ENCODE data around the gene ANXA11. TPM values are rescaled to one million over a fixed set of nuclear protein-coding genes. Genes with fewer than 3 reads are reported as not detected.

Gene ANXA11
- polyA plus RNA-seq, 1 donor from 2014 or later = not detected

- H3K27me3 ChIP-seq (ENCODE audit: insufficient read depth, low read depth, low read length) = no peaks in the 10 kb centered on the region
- H3K9me3 ChIP-seq (ENCODE audit: low read length) = no peaks in the 10 kb centered on the region
- no peaks in the 10 kb centered on the region for H3F3A ChIP-seq (ENCODE audit: insufficient read depth, low read length, poor library complexity, severe bottlenecking)
- TF ChIP-seq EP300 (conservative IDR thresholded peaks at IDR 0.05; ENCODE audit: poor library complexity, severe bottlenecking) = no peak
- no peak for TF ChIP-seq EZH2 (IDR thresholded peaks at IDR 0.05; ENCODE audit: borderline replicate concordance, insufficient read depth, low read length, poor library complexity, severe bottlenecking)
- TF ChIP-seq, protein P1, sequence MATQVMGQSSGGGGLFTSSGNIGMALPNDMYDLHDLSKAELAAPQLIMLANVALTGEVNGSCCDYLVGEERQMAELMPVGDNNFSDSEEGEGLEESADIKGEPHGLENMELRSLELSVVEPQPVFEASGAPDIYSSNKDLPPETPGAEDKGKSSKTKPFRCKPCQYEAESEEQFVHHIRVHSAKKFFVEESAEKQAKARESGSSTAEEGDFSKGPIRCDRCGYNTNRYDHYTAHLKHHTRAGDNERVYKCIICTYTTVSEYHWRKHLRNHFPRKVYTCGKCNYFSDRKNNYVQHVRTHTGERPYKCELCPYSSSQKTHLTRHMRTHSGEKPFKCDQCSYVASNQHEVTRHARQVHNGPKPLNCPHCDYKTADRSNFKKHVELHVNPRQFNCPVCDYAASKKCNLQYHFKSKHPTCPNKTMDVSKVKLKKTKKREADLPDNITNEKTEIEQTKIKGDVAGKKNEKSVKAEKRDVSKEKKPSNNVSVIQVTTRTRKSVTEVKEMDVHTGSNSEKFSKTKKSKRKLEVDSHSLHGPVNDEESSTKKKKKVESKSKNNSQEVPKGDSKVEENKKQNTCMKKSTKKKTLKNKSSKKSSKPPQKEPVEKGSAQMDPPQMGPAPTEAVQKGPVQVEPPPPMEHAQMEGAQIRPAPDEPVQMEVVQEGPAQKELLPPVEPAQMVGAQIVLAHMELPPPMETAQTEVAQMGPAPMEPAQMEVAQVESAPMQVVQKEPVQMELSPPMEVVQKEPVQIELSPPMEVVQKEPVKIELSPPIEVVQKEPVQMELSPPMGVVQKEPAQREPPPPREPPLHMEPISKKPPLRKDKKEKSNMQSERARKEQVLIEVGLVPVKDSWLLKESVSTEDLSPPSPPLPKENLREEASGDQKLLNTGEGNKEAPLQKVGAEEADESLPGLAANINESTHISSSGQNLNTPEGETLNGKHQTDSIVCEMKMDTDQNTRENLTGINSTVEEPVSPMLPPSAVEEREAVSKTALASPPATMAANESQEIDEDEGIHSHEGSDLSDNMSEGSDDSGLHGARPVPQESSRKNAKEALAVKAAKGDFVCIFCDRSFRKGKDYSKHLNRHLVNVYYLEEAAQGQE (IDR thresholded peaks at IDR 0.05; ENCODE audit: borderline replicate concordance) = no peak
- H3K36me3 ChIP-seq (ENCODE audit: insufficient read depth, low read length) = no peaks in the 10 kb centered on the region
- H2AFZ ChIP-seq (ENCODE audit: low read depth, low read length) = no peak overlapping the region
- H3K79me2 ChIP-seq (replicated peaks; ENCODE audit: insufficient read depth, low read length) = no peaks in the 10 kb centered on the region
- no peaks in the 10 kb centered on the region for H4K20me1 ChIP-seq (ENCODE audit: insufficient read depth)
- no peak overlapping the region for H3K9ac ChIP-seq (ENCODE audit: low read length)
- no peak overlapping the region for H3K4me2 ChIP-seq (ENCODE audit: low read length)
- H3K27ac ChIP-seq (ENCODE audit: low read length) = no peak overlapping the region
- no peak overlapping the region for H3K4me3 ChIP-seq (ENCODE audit: low read length)
- H3K9me2 ChIP-seq (ENCODE audit: insufficient read depth, low read length) = no peaks in the 10 kb centered on the region
Observed at GRCh38 chr10:80149123-80149522, 56.2 kb downstream of the ANXA11 start.

GRCh38 chr10:80148166-80148805 is 57.1 kb downstream of the ANXA11 start:
- Histone ChIP-seq H3K4me3 (ENCODE audit: low read length) (no peak overlapping the region), H3F3A (ENCODE audit: insufficient read depth, low read length, poor library complexity, severe bottlenecking) (no peaks in the 10 kb centered on the region)
- TF ChIP-seq RAD21 (conservative IDR thresholded peaks at IDR 0.05) = no peak
- no peak for TF ChIP-seq CTCF (IDR thresholded peaks at IDR 0.05; ENCODE audit: poor library complexity, severe bottlenecking)
- TF ChIP-seq MXI1 (conservative IDR thresholded peaks at IDR 0.05; ENCODE audit: poor library complexity, severe bottlenecking) = no peak
- no peak for TF ChIP-seq EP300 (conservative IDR thresholded peaks at IDR 0.05; ENCODE audit: poor library complexity, severe bottlenecking)
- no peak for TF ChIP-seq TAF1 (IDR thresholded peaks at IDR 0.05; ENCODE audit: low read depth)
- TF ChIP-seq, protein P1 (IDR thresholded peaks at IDR 0.05; ENCODE audit: borderline replicate concordance) = no peak
- TF ChIP-seq POLR2AphosphoS5 (IDR thresholded peaks at IDR 0.05) = no peak

More at GRCh38 chr10:80148166-80148805, 57.1 kb downstream of the ANXA11 start:
- Histone ChIP-seq H4K20me1 (ENCODE audit: insufficient read depth) (no peaks in the 10 kb centered on the region), H3K9me3 (ENCODE audit: low read length) (no peaks in the 10 kb centered on the region), H2AFZ (ENCODE audit: low read depth, low read length) (no peak overlapping the region), H3K27ac (ENCODE audit: low read length) (no peak overlapping the region), H3K4me2 (ENCODE audit: low read length) (no peak overlapping the region), H3K9ac (ENCODE audit: low read length) (no peak overlapping the region), H3K79me2 (replicated peaks; ENCODE audit: insufficient read depth, low read length) (no peaks in the 10 kb centered on the region), H3K27me3 (ENCODE audit: insufficient read depth, low read depth, low read length) (no peaks in the 10 kb centered on the region), H3K36me3 (ENCODE audit: insufficient read depth, low read length) (no peaks in the 10 kb centered on the region), H3K9me2 (ENCODE audit: insufficient read depth, low read length) (no peaks in the 10 kb centered on the region)
